GM12864 (cell line): ENCODE results near the gene OBP2B.
A peak's percentile ranks its signal among the peaks of the same experiment; 100 is the strongest.

Experiments
- DNase-seq: peaks from one replicate; pipeline ENCODE4 v3.0.0-alpha.2; 2011; ENCODE audit warnings: low read depth
- H3K4me3 ChIP-seq: 2 replicates; pipeline ENCODE4 v1.5.1; 2011; ENCODE audit warnings: mild to moderate bottlenecking, low read depth, low read length, control low read depth
- CTCF ChIP-seq: IDR thresholded peaks from 2 replicates; pipeline ENCODE4 v1.5.1; 2011; ENCODE audit warnings: low read depth, mild to moderate bottlenecking, moderate library complexity, low read length, control low read depth, inconsistent platforms; ENCODE audit errors: missing control alignments

The OBP2B gene

GRCh38 chr9:133169102-133169501, 39.9 kb downstream of the OBP2B start:
- H3K4me3 ChIP-seq = no peak overlapping the region
- no peak for TF ChIP-seq CTCF
- no peak for DNase-seq

GRCh38 chr9:133168432-133168831, 40.6 kb downstream of the OBP2B start:
- H3K4me3 ChIP-seq = no peak overlapping the region
- no peak for TF ChIP-seq CTCF
- DNase-seq = no peak

GRCh38 chr9:133167769-133168168, 41.3 kb downstream of the OBP2B start:
- H3K4me3 ChIP-seq = no peak overlapping the region
- no peak for DNase-seq
- no peak for TF ChIP-seq CTCF

- DNase-seq = no peak
- no peak for TF ChIP-seq CTCF
These were observed 41.8 kb downstream of the OBP2B start for GRCh38 chr9:133167096-133167730.

GRCh38 chr9:133166392-133166791, 42.7 kb downstream of the OBP2B start:
- TF ChIP-seq CTCF = no peak
- no peak for DNase-seq
- H3K4me3 ChIP-seq = no peak overlapping the region

More at GRCh38 chr9:133167096-133167730, 41.8 kb downstream of the OBP2B start:
- H3K4me3 ChIP-seq = no peak overlapping the region

- H3K4me3 ChIP-seq = no peak overlapping the region
- DNase-seq = no peak
- TF ChIP-seq CTCF = no peak
These were observed 43.7 kb downstream of the OBP2B start for GRCh38 chr9:133165452-133165730.

GRCh38 chr9:133164191-133164590, 44.9 kb downstream of the OBP2B start:
- no peak for DNase-seq
- H3K4me3 ChIP-seq = peak overlapping the region; percentile 70

More at GRCh38 chr9:133164191-133164590, 44.9 kb downstream of the OBP2B start:
- TF ChIP-seq CTCF = no peak
